Astrocyte (in vitro differentiated cells and primary cell): ENCODE data around the gene CHAF1A.

Experiments
- EZH2 ChIP-seq: IDR thresholded peaks from 2 replicates; pipeline ENCODE4 v1.6.1; 2012; ENCODE audit warnings: mild to moderate bottlenecking, low read length, inconsistent platforms; ENCODE audit not compliant: insufficient read depth
- TF ChIP-seq, protein P1 (sequence below): IDR thresholded peaks from 2 replicates; pipeline ENCODE4 v1.5.1; 2011; ENCODE audit warnings: low read depth, mild to moderate bottlenecking, inconsistent platforms, low read length, moderate library complexity; ENCODE audit not compliant: insufficient read depth

DNA sequence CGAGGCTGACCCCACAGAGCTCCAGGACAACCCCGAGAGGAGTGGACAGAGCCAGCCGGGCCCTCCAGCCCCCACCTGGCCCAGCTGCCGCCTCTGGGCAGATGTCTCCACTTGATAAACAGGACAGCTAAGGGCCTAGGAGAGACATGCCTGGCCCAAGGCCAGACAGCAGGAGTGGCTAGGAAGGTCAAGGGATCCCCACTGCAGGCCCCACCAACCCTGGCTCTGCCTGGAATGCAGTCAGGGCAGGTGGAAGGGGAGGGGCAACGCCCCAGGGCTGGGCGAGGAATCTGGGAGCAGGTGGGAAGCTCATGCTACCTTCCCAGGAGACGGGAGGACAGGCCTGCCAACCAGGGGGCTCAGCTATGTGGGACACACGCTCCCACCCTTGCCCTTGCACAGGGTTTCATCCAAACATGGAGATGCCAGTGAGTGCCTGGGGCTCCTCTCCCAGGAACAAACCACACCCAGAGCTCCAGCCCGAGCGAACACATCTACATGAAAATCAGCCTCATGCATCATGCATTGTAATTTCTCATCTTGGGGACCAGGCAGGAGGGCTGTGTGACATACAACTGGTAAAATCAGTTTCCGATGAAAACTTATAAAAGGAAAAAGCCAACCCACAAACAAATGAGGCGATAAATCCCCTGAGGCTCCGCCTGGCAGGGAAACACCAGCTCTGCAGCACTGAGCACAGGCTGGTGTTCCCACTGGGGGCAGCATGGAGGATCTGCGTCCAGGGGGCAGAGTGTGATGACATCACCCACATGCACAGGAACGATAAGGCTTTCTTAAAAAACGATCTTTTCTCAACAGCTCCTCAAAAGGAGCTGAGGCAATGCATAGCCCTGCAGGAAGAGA is 27.0 kb upstream of the CHAF1A start:
- TF ChIP-seq, protein P1, sequence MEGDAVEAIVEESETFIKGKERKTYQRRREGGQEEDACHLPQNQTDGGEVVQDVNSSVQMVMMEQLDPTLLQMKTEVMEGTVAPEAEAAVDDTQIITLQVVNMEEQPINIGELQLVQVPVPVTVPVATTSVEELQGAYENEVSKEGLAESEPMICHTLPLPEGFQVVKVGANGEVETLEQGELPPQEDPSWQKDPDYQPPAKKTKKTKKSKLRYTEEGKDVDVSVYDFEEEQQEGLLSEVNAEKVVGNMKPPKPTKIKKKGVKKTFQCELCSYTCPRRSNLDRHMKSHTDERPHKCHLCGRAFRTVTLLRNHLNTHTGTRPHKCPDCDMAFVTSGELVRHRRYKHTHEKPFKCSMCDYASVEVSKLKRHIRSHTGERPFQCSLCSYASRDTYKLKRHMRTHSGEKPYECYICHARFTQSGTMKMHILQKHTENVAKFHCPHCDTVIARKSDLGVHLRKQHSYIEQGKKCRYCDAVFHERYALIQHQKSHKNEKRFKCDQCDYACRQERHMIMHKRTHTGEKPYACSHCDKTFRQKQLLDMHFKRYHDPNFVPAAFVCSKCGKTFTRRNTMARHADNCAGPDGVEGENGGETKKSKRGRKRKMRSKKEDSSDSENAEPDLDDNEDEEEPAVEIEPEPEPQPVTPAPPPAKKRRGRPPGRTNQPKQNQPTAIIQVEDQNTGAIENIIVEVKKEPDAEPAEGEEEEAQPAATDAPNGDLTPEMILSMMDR, result peak; percentile 58
- TF ChIP-seq EZH2, result no peak
